Measurements from ENCODE around the gene TRIM43B.
"Not testable (repeated sequence)": the region's sequence is repeated elsewhere in the genome, so short reads cannot be mapped to it uniquely, and the experiment has no call there.

The TRIM43B gene

GRCh38 chr2:95484654-95485053 lies at the start of gene TRIM43B:
TRIM43B (minus strand) TSS chr2:95484754; CDS start chr2:95482714, 2,040 bp downstream.
- DNase-seq (ENCODE audit: low read depth), result not testable (repeated sequence)

GRCh38 chr2:95531254-95531771 lies 46.8 kb upstream of the TRIM43B start:
- DNase-seq (ENCODE audit: low read depth), result no peak

GRCh38 chr2:95530734-95531133 lies 46.2 kb upstream of the TRIM43B start:
- peak; percentile 19 for DNase-seq (ENCODE audit: low read depth)

GRCh38 chr2:95526360-95527341 lies 42.1 kb upstream of the TRIM43B start:
- DNase-seq (ENCODE audit: low read depth), result peak; percentile 52

- DNase-seq (ENCODE audit: low read depth), result no peak
Measured at GRCh38 chr2:95525294-95526035, 40.9 kb upstream of the TRIM43B start.

- DNase-seq (ENCODE audit: low read depth), result no peak
Measured at GRCh38 chr2:95524195-95524594, 39.6 kb upstream of the TRIM43B start.

GRCh38 chr2:95514718-95515117 lies 30.2 kb upstream of the TRIM43B start:
- DNase-seq (ENCODE audit: low read depth), result no peak

- not testable (repeated sequence) for DNase-seq (ENCODE audit: low read depth)
Measured at GRCh38 chr2:95514226-95514625, 29.7 kb upstream of the TRIM43B start.

GRCh38 chr2:95509408-95509807 lies 24.9 kb upstream of the TRIM43B start:
- DNase-seq (ENCODE audit: low read depth), result no peak

- no peak for DNase-seq (ENCODE audit: low read depth)
Measured at GRCh38 chr2:95505222-95505621, 20.7 kb upstream of the TRIM43B start.

- DNase-seq (ENCODE audit: low read depth), result no peak
Measured at GRCh38 chr2:95500854-95501253, 16.3 kb upstream of the TRIM43B start.

- not testable (repeated sequence) for DNase-seq (ENCODE audit: low read depth)
Measured at GRCh38 chr2:95492076-95492475, 7.5 kb upstream of the TRIM43B start.

GRCh38 chr2:95475025-95475424 lies 9.5 kb downstream of the TRIM43B start:
- not testable (repeated sequence) for DNase-seq (ENCODE audit: low read depth)

GRCh38 chr2:95467984-95468383 lies 16.6 kb downstream of the TRIM43B start:
- DNase-seq (ENCODE audit: low read depth), result not testable (repeated sequence)

- not testable (repeated sequence) for DNase-seq (ENCODE audit: low read depth)
Measured at GRCh38 chr2:95466572-95466971, 18.0 kb downstream of the TRIM43B start.

GRCh38 chr2:95463292-95463691 lies 21.3 kb downstream of the TRIM43B start:
- not testable (repeated sequence) for DNase-seq (ENCODE audit: low read depth)

GRCh38 chr2:95445317-95445716 lies 39.2 kb downstream of the TRIM43B start:
- not testable (repeated sequence) for DNase-seq (ENCODE audit: low read depth)

- DNase-seq (ENCODE audit: low read depth), result not testable (repeated sequence)
Measured at GRCh38 chr2:95442474-95443099, 42.0 kb downstream of the TRIM43B start.

- DNase-seq (ENCODE audit: low read depth), result not testable (repeated sequence)
Measured at GRCh38 chr2:95435872-95436209, 48.7 kb downstream of the TRIM43B start.

- not testable (repeated sequence) for DNase-seq (ENCODE audit: low read depth)
Measured at GRCh38 chr2:95435162-95435871, 49.2 kb downstream of the TRIM43B start.

GRCh38 chr2:95434507-95435076 lies 50.0 kb downstream of the TRIM43B start:
- DNase-seq (ENCODE audit: low read depth), result peak; percentile 33

Measured in GM04504 (cell line).